Measurements from ENCODE around the gene TTC22. TPM values are rescaled to one million over a fixed set of nuclear protein-coding genes. Genes with fewer than 3 reads are reported as not detected.

Gene TTC22
- total RNA-seq, 1 experiment from 2014 or later = 0.10 TPM

DNA sequence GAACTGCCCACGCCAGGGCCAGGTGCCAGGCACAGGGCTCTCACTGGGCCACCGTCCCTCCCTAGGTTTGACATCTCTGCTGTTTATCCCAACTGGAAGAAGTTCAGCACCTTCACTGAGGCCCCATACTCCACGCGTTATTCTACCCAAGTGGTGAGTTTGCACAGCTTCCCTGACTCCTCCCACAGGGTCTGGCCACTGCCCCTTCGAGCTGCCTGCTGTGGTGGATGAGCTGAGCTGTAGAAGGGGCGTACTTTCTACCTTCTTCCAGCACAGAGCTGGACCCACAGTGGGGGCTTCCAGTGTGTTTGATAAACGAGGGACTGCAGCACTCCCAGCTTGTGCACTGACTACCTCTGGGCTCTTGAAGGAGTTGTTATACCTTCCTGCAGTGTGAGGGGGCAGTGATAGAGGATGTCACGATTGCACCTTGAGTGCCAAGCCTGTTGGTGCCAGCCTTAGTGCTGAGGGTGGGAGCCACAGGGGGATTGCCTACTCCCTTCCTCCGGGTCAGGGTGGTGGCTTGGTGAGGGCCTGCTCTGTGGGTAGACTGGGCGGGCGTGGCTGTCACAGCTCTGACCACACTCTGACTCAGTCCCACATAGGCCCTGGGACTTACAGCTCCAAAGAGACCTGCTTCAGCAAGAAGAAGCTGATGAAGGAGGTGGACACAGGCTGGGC, 5.9 kb upstream of the TTC22 start:
- ATAC-seq (peak; percentile 12; the same call in 1 of the 2 replicates), DNase-seq (ENCODE audit: low read depth, low spot score) (no peak)
- Histone ChIP-seq H3K9me3 (ENCODE audit: control insufficient read depth, insufficient read depth, low read depth, low read length) (no peaks in the 10 kb centered on the region), H3K4me3 (ENCODE audit: low read depth in 2 of 2, low read length in 2 of 2) (no peak overlapping the region), H3K36me3 (ENCODE audit: control insufficient read depth, insufficient read depth, low read length) (no peaks in the 10 kb centered on the region), H3K4me1 (ENCODE audit: control insufficient read depth, insufficient read depth, low read length) (no peaks in the 10 kb centered on the region), H3K27me3 (ENCODE audit: control insufficient read depth, insufficient read depth, low read length) (no peaks in the 10 kb centered on the region), H3K27ac (ENCODE audit: low read length) (no peak overlapping the region)
- CTCF ChIA-PET = interaction anchor here (0.5 kb wide), 1 partner anchor 738 kb away, joined by 5 read pairs; no protein-coding TSS in a partner anchor
- intact Hi-C loops (cut with micrococcal nuclease; ENCODE audit: unreplicated experiment) (no loop called here), in situ Hi-C loops (cut with HindIII; ENCODE audit: low pct_unique_long_range_greater_than_20kb, low sequenced_read_pairs) (no loop called here)
- POLR2A ChIA-PET = no interaction called here
- no peak for TF ChIP-seq TCF7L2 (IDR thresholded peaks at IDR 0.05; ENCODE audit: low read depth, low read length)
- TF ChIP-seq REST (IDR thresholded peaks at IDR 0.05; ENCODE audit: insufficient read depth in 1 of 2, low read depth in 2 of 2, low read length in 1 of 2) = no peak
- TF ChIP-seq CTCF (IDR thresholded peaks at IDR 0.05) = no peak
- TF ChIP-seq SIN3A (IDR thresholded peaks at IDR 0.05; ENCODE audit: borderline replicate concordance, insufficient read depth, low read depth, low read length) = no peak
- TF ChIP-seq POLR2AphosphoS5 (IDR thresholded peaks at IDR 0.05; ENCODE audit: low read depth, low read length) = no peak
- BruUV-seq (replicated peaks) = no TSS peak

GRCh38 chr1:54805981-54806381, 4.9 kb upstream of the TTC22 start:
- ATAC-seq (no peak), DNase-seq (ENCODE audit: low read depth, low spot score) (no peak)
- ChIA-PET POLR2A (no interaction called here), CTCF (no interaction called here)
- no peaks in the 10 kb centered on the region for H3K9me3 ChIP-seq (ENCODE audit: control insufficient read depth, insufficient read depth, low read depth, low read length)
- no peak overlapping the region for H3K4me3 ChIP-seq (ENCODE audit: low read depth in 2 of 2, low read length in 2 of 2)
- no peaks in the 10 kb centered on the region for H3K4me1 ChIP-seq (ENCODE audit: control insufficient read depth, insufficient read depth, low read length)
- no TSS peak for BruUV-seq (replicated peaks)
- no peak overlapping the region for H3K27ac ChIP-seq (ENCODE audit: low read length)
- intact Hi-C loops (cut with micrococcal nuclease; ENCODE audit: unreplicated experiment) = no loop called here
- in situ Hi-C loops (cut with HindIII; ENCODE audit: low pct_unique_long_range_greater_than_20kb, low sequenced_read_pairs) = no loop called here
- no peaks in the 10 kb centered on the region for H3K27me3 ChIP-seq (ENCODE audit: control insufficient read depth, insufficient read depth, low read length)
- H3K36me3 ChIP-seq (ENCODE audit: control insufficient read depth, insufficient read depth, low read length) = no peaks in the 10 kb centered on the region
- TF ChIP-seq REST (IDR thresholded peaks at IDR 0.05; ENCODE audit: insufficient read depth in 1 of 2, low read depth in 2 of 2, low read length in 1 of 2) (no peak), TCF7L2 (IDR thresholded peaks at IDR 0.05; ENCODE audit: low read depth, low read length) (no peak), CTCF (IDR thresholded peaks at IDR 0.05) (no peak), POLR2AphosphoS5 (IDR thresholded peaks at IDR 0.05; ENCODE audit: low read depth, low read length) (no peak), SIN3A (IDR thresholded peaks at IDR 0.05; ENCODE audit: borderline replicate concordance, insufficient read depth, low read depth, low read length) (no peak)

Data from Panc1 (cell line).